WTC11 (cell line): Measurements from ENCODE around the gene GCNT4.

Experiments
- CREM ChIP-seq: sonication (generic); formaldehyde crosslinking; IDR thresholded peaks from 2 replicates; pipeline ENCODE4 v1.8.1; 2022; ENCODE audit warnings: mild to moderate bottlenecking, missing genetic modification reagents, moderate library complexity
- ZNF512 ChIP-seq: sonication (generic); formaldehyde crosslinking; IDR thresholded peaks from 2 replicates; pipeline ENCODE4 v1.8.1; 2022; ENCODE audit warnings: missing genetic modification reagents, borderline replicate concordance

- no peak for TF ChIP-seq CREM (CRISPR knock-in tag)
- no peak for TF ChIP-seq ZNF512 (CRISPR knock-in tag)
Observed at GRCh38 chr5:75045071-75045470, 7.3 kb downstream of the GCNT4 start.
